Embryonic facial prominence (tissue), 1 donor: ENCODE results near the gene KLK14.

Experiments used
- DNase-seq: peaks from one replicate; pipeline ENCODE4 v3.0.0-alpha.2; 2016; ENCODE audit errors: extremely low spot score

The KLK14 gene

GRCh38 chr19:51086153-51086850 lies 3.6 kb upstream of the KLK14 start:
- no peak for DNase-seq

GRCh38 chr19:51084505-51084904 lies 1.8 kb upstream of the KLK14 start:
- DNase-seq = no peak

DNA sequence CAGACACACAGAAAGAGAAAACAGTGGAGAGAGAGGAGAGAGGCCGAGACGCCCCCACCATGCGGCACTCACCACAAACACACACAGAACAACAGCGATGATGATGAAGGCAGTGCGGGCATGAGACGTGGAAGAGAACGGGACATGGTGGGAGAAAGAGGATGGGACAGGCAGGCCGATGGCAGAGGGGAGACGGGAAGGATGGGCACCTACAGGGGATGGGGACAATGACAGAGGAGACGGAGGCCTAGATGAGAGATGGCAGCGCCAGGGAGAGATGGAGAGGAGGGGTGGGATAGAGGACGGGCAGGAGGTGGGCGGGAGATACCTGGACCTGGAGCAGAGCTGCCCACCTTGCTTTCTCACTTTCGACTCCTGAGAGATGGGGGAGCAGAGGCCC lies 1.1 kb upstream of the KLK14 start:
- DNase-seq = no peak

DNA sequence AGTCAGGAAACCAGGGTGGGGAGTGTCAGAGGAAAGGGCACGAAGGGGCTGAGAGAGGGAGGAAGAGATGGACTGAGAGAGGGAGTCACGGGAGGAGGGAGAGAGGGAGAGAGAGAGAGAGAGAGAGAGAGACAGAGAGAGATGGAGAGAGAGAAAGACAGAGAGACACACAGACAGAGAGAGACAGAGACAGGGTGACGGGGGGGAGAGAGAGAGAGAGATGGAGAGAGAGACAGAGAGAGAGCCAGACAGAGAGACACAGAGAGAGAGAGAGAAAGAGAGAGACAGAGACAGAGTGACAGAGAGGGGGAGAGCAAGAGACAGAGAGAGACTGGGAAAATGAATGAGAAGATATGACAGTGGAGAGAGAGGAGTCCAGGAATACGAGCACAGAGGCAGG lies 494 bp upstream of the KLK14 start:
- no peak for DNase-seq

GRCh38 chr19:51081476-51081875 lies 1.2 kb downstream of the KLK14 start:
- DNase-seq = no peak

- no peak for DNase-seq
Observed at GRCh38 chr19:51079481-51080110, 3.1 kb downstream of the KLK14 start.

DNA sequence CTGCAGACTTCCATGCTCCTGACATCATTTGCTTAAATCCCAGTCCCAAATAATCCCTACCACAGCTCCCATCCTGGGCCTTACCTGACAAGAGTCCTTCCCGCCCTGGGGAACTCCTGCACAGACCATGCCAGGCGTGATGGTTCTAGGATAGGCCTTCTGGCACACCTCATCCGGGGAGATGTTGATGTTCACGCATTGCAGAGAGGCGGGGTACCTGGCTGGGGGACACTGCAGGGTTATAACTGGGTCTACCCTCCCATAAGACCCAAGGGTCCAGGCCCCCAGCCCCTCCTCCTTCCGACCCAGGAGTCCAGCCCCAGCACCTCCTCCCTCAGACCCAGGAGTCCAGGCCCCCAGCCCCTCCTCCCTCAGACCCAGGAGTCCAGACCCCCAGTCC lies 4.0 kb downstream of the KLK14 start:
- DNase-seq = no peak

DNA sequence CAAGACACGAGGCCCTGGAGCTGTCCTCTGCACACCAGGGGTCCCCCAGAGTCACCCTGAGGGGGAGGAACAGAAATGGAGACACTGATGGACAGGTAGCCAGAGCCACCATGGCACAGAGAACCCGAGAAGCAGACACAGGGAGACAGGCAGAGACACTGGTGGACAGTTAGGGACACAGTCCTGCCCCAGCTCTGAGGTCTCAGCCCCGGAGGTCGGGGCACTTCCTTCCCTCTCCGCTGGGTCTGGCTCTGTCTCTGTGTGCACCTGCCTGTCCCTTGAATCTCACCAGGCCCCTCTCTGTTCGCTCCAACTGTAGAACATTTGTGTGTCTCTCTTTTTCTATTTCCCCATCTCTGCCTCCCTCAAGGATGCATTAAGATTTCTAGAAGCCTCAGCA lies 4.6 kb downstream of the KLK14 start:
- DNase-seq = no peak

DNA sequence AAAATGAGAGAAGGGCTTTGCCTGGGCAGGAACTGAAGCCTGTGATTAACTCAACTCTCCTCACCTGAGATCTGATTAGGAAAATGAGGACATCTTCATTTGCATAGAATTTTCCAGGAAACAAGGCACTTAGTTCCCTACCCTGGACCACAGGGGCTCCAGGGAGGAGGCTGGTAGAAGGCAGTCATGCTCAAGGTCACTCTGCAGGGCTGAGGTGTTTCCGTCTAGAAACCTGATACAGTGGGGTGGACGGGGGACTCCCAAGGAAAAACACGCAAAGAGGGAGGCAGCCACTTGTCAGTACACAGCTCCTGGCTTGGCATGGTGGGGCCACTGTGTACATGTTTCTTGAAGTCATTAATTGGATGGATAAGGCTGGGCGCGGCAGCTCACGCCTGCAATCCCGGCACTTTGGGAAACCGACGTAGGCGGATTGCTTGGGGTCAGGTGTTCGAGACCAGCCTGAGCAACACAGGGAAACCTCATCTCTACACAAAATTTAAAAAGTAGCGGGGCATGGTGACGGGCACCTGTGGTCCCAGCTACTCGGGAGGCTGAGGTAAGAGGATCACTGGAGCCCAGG lies 6.0 kb downstream of the KLK14 start:
- DNase-seq = no peak

DNA sequence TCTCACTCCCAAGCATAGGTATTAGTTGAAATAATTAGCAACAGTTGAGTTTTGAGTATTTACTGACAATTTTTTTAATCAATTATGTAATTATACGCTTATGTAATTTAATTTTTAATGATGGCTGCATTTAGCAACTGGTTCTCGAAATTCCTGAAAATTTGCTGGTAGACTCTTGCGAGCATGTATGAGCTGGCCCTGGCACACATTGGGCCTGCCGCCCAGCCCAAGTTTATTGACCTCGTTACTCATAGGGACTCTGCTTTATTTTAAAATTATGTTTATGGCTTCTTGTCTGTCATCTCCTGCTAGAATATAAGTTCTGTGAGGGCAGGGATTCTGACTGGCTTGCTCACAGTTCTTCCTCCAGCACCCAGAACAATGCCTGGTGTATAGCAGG lies 6.7 kb downstream of the KLK14 start:
- no peak for DNase-seq

DNA sequence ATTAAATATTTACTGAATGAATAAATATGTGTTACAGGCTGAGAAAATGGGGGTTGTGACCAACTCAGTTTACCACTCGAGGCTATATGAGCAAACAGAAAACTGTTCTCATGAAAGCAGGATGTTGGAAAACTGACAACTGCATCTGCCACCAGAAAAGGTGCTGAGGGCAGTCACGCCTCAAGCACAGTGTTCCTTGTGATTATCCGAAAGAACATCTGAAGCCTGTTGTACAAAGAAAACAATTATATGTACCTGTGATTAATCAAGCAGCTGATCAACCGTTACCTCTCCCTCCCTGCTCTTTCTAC lies 11.6 kb downstream of the KLK14 start:
- no peak for DNase-seq

DNA sequence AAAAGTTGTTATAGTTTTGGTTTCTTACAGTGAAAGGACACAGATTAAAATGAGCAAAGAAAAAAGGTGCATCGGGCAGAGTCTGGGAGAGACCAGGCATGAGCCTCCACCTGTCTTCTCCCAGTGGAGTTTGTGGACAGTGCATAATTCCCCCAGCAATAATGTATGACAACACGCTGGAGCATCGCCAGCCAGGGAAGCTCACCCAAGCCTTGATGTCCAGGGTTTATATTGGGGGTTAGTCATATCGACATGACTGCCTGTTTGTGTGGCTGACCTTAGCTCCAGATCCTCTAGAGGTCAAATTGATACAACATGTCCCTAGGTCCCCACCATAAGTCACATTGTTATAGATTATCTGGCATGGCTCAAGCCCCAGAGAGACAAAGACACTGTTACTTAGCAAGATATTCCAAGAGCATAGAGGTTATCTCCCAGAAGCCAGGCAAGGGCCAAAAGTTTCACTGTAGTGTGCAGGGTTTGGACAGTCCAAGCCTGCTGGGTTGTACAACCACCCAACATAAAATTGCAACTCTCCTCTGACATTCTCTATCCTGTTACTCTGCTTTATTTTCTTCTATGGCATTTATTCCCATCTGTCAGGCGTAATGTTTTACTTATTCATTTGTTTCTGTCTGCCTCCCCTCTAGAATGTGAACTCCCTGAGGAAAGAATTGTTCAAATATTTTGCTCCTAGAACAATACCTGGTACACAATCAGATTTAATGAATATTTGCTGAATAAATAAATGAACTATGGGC lies 12.2 kb downstream of the KLK14 start:
- DNase-seq = no peak

- DNase-seq = no peak
Observed at GRCh38 chr19:51066393-51067186, 16.1 kb downstream of the KLK14 start.

- DNase-seq = no peak
Observed at GRCh38 chr19:51065221-51065960, 17.3 kb downstream of the KLK14 start.

GRCh38 chr19:51064534-51065220 lies 18.0 kb downstream of the KLK14 start, which contains the start of gene KLK13:
KLK13 (minus strand) TSS chr19:51065092; CDS start chr19:51065067, 25 bp downstream.
- no peak for DNase-seq

GRCh38 chr19:51063664-51064063 lies 19.0 kb downstream of the KLK14 start:
- DNase-seq = no peak

GRCh38 chr19:51060973-51061372 lies 21.7 kb downstream of the KLK14 start:
- no peak for DNase-seq

DNA sequence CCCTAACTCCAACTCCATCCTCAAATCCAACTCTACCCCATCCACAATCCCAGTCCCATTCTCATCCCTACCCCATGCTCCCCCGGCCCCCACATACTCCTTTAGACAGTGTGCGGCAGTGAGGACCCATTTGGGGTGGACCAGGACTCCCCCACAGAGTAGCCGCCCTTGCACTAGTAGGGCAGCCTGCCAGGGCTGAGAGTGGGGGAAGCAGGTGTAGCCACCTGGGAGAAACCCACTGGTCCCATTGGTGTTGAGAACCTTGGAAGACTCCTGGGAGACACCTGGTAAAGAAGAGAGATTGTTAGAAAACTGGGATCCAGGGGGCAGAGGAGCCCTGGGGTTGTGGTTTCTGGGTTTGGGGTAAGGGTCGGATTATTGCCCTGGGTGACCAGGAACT lies 22.4 kb downstream of the KLK14 start:
- no peak for DNase-seq

- DNase-seq = no peak
Observed at GRCh38 chr19:51059715-51060114, 23.0 kb downstream of the KLK14 start.

GRCh38 chr19:51055866-51056265 lies 26.8 kb downstream of the KLK14 start:
- DNase-seq = no peak

DNA sequence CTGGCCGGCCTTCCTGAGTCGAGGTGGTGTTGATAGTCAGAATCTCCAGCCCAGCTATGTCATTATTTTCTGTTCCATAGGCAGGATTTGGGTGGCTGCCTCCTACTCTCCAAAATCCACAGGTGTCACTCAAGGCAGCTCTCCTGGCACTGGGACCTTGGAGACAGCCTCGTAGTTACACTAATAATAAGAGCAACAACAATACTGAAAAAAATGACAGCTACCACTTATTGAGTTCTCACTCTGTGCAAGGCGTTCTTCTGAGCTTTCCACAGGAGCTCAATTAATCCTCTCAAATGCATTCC lies 35.7 kb downstream of the KLK14 start:
- DNase-seq = no peak
